Spleen (tissue), 11 donors: Measurements from ENCODE around the gene PNISR. TPM values are rescaled to one million over a fixed set of nuclear protein-coding genes. Genes with fewer than 3 reads are reported as not detected.

Experiments used
- DNase-seq: peaks from one replicate; pipeline ENCODE4 v3.0.0-alpha.2; 2020
- H3K27ac ChIP-seq, 8 donors: fragments of 200-600 bp; sonication (generic) in 7 of 8; 1 replicate in 4 of 8; 2 replicates in 4 of 8; pipeline versions ENCODE4 v1.5.0 to v1.8.0; 2016 to 2021; ENCODE audit warnings: inconsistent platforms in 4 of 8, mild to moderate bottlenecking in 4 of 8, moderate library complexity in 1 of 8
- H3K27me3 ChIP-seq, 7 donors: fragments of 200-600 bp; sonication (generic) in 6 of 7; replicated peaks in 1 of 7; 1 replicate in 4 of 7; 2 replicates in 3 of 7; pipeline versions ENCODE4 v1.5.0 to v1.8.0; 2016 to 2021; ENCODE audit warnings: inconsistent platforms in 3 of 7, mild to moderate bottlenecking in 1 of 7
- H3K36me3 ChIP-seq, 6 donors: fragments of 200-600 bp; sonication (generic) in 5 of 6; 1 replicate in 4 of 6; 2 replicates in 2 of 6; pipeline versions ENCODE4 v1.5.0 to v1.8.0; 2016 to 2021; ENCODE audit warnings: inconsistent platforms in 2 of 6
- H3K4me1 ChIP-seq, 6 donors: fragments of 200-600 bp; sonication (generic) in 5 of 6; 1 replicate in 3 of 6; 2 replicates in 3 of 6; pipeline versions ENCODE4 v1.5.0 to v1.8.0; 2016 to 2021; ENCODE audit warnings: inconsistent platforms in 3 of 6
- H3K4me3 ChIP-seq, 8 donors: fragments of 200-600 bp; sonication (generic) in 7 of 8; 1 replicate in 4 of 8; 2 replicates in 4 of 8; pipeline versions ENCODE4 v1.5.0 to v1.8.0; 2016 to 2021; ENCODE audit warnings: inconsistent platforms in 4 of 8, mild to moderate bottlenecking in 4 of 8, moderate library complexity in 2 of 8
- H3K9me3 ChIP-seq, 8 donors: fragments of 200-600 bp; sonication (generic) in 7 of 8; 1 replicate in 4 of 8; 2 replicates in 4 of 8; pipeline versions ENCODE4 v1.5.0 to v1.8.0; 2016 to 2021; ENCODE audit warnings: inconsistent platforms in 4 of 8
- POLR2A ChIP-seq, 3 donors: fragments of 450-650 bp; IDR thresholded peaks; one replicate each; pipeline ENCODE4 v1.5.1; 2017; ENCODE audit warnings: antibody characterized with exemption in 3 of 3, mild to moderate bottlenecking in 1 of 3
- POLR2AphosphoS5 ChIP-seq, 3 donors: sonication (generic); formaldehyde crosslinking; IDR thresholded peaks; one replicate each; pipeline ENCODE4 v1.5.1; 2017; ENCODE audit warnings: antibody characterized with exemption in 3 of 3
- WGBS, 5 donors: extraction: QIAGEN DNeasy Blood & Tissue Kit in 3 of 5; methylation state at CpG; one replicate each; pipeline versions ENCODE4 v1.1.5 to v1.1.7; 2013 to 2018; 5-methylcytosine and 5-hydroxymethylcytosine counted together
- intact Hi-C: fragments of 100-400 bp; cut with DNase I; formaldehyde crosslinking; loops from one replicate; pipeline ENCODE4 v1.15.0; 2023; ENCODE audit warnings: low total_unique reads
- polyA plus RNA-seq, 3 donors: library from polyadenylated mRNA; stranded (reverse); fragments of 200-250 nt; gene quantifications; one replicate each; pipeline ENCODE4 v1.2.1, GENCODE V29; 2013
- total RNA-seq, 7 donors: library from RNA; depleted of rRNA in 3 of 7; stranded (reverse); fragments of >200 nt in 3 of 7; fragmentation: NEBNext Ultra II Directional in 4 of 7; extraction: Animal tissue kit (Norgen Biotek cat#: 25700) in 4 of 7; gene quantifications; one replicate each; pipeline versions ENCODE4 v1.1.0 to v1.2.1, GENCODE V29; 2016 to 2021
- TF ChIP-seq, protein P1 (sequence below), 11 experiments: fragments of 200-600 bp in 7 of 11; fragments of 450-650 bp in 4 of 11; sonication (generic) in 4 of 11; IDR thresholded peaks in 8 of 11; conservative IDR thresholded peaks in 3 of 11; 1 replicate in 7 of 11; 2 replicates in 4 of 11; pipeline versions ENCODE4 v1.4.0 to v1.8.0; 2016 to 2021; ENCODE audit warnings: antibody characterized with exemption in 11 of 11, inconsistent platforms in 4 of 11, mild to moderate bottlenecking in 1 of 11
- donor health status: healthy with polysubstance abuse.
- donor health status: DM: no; HTN: no; CAD: no; lungs with moderate emphysema.
- donor health status: DM: no; HTN: no; CAD: no.
- donor health status: Bipolar disorder and iron deficiency.
- donor health status: healthy.
- donor health status: DM: no; HTN: no; CAD: no.
- donor health status: DM: yes; HTN: yes; CAD: no.

The PNISR gene
- total and polyA plus RNA-seq, 10 donors: 44.0 to 338 (median 167) TPM

DNA sequence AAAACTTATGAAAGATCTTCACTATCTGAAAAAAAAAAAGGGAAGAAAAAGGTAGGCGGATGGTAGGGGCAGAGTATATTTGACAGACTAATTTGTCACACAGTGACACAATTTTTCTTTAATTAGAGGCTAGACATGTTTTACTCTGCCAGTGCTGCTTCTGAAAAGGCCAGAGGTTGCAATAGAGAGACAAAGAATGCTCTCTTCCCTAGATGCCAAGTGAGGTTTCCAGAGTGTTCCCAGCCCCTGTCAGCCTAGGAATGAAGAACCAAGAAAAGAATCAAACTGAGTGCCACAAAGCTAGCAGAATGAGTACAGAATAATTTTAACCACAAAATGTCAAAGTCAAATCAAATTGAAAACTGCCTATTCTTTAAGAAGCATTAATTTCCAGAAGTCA lies 13.0 kb downstream of the PNISR start:
- no peak for DNase-seq
- WGBS, 5 donors: 76 to 91% (median 87%) methylated on average over 1 of the region's 1 CpG
- TF ChIP-seq, protein P1, sequence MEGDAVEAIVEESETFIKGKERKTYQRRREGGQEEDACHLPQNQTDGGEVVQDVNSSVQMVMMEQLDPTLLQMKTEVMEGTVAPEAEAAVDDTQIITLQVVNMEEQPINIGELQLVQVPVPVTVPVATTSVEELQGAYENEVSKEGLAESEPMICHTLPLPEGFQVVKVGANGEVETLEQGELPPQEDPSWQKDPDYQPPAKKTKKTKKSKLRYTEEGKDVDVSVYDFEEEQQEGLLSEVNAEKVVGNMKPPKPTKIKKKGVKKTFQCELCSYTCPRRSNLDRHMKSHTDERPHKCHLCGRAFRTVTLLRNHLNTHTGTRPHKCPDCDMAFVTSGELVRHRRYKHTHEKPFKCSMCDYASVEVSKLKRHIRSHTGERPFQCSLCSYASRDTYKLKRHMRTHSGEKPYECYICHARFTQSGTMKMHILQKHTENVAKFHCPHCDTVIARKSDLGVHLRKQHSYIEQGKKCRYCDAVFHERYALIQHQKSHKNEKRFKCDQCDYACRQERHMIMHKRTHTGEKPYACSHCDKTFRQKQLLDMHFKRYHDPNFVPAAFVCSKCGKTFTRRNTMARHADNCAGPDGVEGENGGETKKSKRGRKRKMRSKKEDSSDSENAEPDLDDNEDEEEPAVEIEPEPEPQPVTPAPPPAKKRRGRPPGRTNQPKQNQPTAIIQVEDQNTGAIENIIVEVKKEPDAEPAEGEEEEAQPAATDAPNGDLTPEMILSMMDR (IDR thresholded peaks at IDR 0.05 in 8 of 11, conservative IDR thresholded peaks at IDR 0.05 in 3 of 11): no peak
- TF ChIP-seq POLR2AphosphoS5 (IDR thresholded peaks at IDR 0.05): no peak
- Histone ChIP-seq H3K9me3 (no peaks in the 10 kb centered on the region), H3K27me3 (no peaks in the 10 kb centered on the region), H3K36me3 (peaks cover 0 to 91% (median 51%) of the 10 kb centered on the region in 6 donors), H3K4me3 (no peak overlapping the region), H3K4me1 (peaks cover 19 to 58% (median 41%) of the 10 kb centered on the region in 6 donors), H3K27ac (no peak overlapping the region)
- intact Hi-C loops: no loop called here

- Histone ChIP-seq H3K36me3 (peaks cover 3 to 100% (median 75%) of the 10 kb centered on the region in 6 donors), H3K27me3 (no peaks in the 10 kb centered on the region), H3K27ac (no peak overlapping the region), H3K4me1 (peaks cover 5 to 35% (median 17%) of the 10 kb centered on the region in 6 donors), H3K4me3 (no peak overlapping the region), H3K9me3 (no peaks in the 10 kb centered on the region)
- DNase-seq: no peak
- TF ChIP-seq, protein P1 (IDR thresholded peaks at IDR 0.05 in 8 of 11, conservative IDR thresholded peaks at IDR 0.05 in 3 of 11): no peak
- TF ChIP-seq POLR2AphosphoS5 (IDR thresholded peaks at IDR 0.05) (no peak), POLR2A (IDR thresholded peaks at IDR 0.05) (no peak)
- intact Hi-C loops: no loop called here
These were observed 15.4 kb downstream of the PNISR start for GRCh38 chr6:99409672-99410071.

DNA sequence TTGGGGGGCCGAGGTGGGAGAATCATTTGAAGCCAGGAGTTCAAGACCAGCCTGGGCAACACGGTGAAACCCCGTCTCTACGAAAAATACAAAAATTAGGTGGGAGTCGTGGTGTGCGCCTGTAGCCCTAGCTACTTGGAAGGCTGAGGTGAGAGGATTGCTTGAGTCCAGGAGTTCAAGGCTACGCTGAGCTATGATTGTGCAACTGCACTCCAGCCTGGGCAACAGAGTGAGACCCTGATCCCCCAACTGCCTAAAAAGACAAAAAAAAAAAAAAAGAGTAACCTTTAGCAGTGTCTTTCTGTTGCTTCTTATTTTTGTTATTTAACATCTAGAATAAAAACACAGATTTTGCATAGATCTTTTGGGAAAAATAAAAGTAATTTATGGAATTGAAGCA lies 18.0 kb downstream of the PNISR start:
- DNase-seq: no peak
- H3K27ac ChIP-seq: no peak overlapping the region
- H3K36me3 ChIP-seq: peaks cover 3 to 100% (median 90%) of the 10 kb centered on the region in 6 donors
- WGBS, 5 donors: 83 to 84% (median 83%) methylated on average over 7 of the region's 7 CpGs
- H3K4me1 ChIP-seq: peaks cover 0 to 10% (median 3%) of the 10 kb centered on the region in 6 donors
- no peaks in the 10 kb centered on the region for H3K9me3 ChIP-seq
- H3K4me3 ChIP-seq: no peak overlapping the region
- H3K27me3 ChIP-seq: no peaks in the 10 kb centered on the region
- intact Hi-C loops: no loop called here
- TF ChIP-seq POLR2AphosphoS5 (IDR thresholded peaks at IDR 0.05): no peak
- TF ChIP-seq, protein P1 (IDR thresholded peaks at IDR 0.05 in 8 of 11, conservative IDR thresholded peaks at IDR 0.05 in 3 of 11): no peak
- no peak for TF ChIP-seq POLR2A (IDR thresholded peaks at IDR 0.05)

- Histone ChIP-seq H3K27ac (peak overlapping the region in 1 of 8 donors; percentile 6), H3K4me3 (no peak overlapping the region), H3K9me3 (no peaks in the 10 kb centered on the region), H3K4me1 (no peaks in the 10 kb centered on the region), H3K36me3 (peaks cover 3 to 100% (median 89%) of the 10 kb centered on the region in 6 donors), H3K27me3 (no peaks in the 10 kb centered on the region)
- TF ChIP-seq, protein P1 (IDR thresholded peaks at IDR 0.05 in 8 of 11, conservative IDR thresholded peaks at IDR 0.05 in 3 of 11): no peak
- TF ChIP-seq POLR2AphosphoS5 (IDR thresholded peaks at IDR 0.05): no peak
- TF ChIP-seq POLR2A (IDR thresholded peaks at IDR 0.05): no peak
- intact Hi-C loops: no loop called here
- 69 to 86% (median 77%) methylated on average over 5 of the region's 5 CpGs for WGBS, 5 donors
- DNase-seq: no peak
These were observed 22.7 kb downstream of the PNISR start for GRCh38 chr6:99402448-99402847.
